ENCODE data around the gene AK8.
"Not testable (repeated sequence)": the region's sequence is repeated elsewhere in the genome, so short reads cannot be mapped to it uniquely, and the experiment has no call there.

The AK8 gene

DNA sequence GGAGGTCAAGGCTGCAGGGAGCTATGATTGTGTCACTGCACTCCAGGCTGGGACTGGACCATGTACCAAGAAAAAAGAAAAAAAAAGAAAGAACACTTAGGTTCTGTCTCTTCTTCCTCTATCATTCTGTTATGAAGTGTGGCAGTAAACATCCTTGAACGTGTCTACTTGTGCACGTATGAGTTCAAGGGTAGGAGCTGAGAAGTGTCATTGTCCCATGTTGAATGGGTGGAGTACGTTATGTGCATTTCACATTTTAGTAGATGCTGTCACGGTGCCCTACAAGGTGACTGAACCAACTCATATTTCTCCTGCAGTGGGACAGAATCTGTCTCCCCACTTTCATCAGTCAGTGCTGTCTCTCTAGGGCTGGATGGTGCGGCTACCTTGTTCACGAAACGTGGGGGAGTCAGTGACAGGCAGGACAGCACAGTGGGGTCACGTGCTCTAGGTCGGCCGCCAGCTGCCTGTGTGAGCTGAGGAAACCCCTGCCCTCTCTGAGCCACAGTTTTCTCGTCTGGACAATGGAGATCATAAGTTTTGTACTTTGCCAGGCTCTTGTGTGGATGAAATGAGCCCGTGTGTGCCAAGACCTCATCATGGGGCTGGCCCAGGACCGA is 160.6 kb downstream of the AK8 start:
- Histone ChIP-seq H3K4me3 (ENCODE audit: low read length) (no peak overlapping the region), H3K9ac (ENCODE audit: low read length) (no peak overlapping the region), H3K27me3 (ENCODE audit: control insufficient read depth, insufficient read depth, low read length) (peaks cover 8% of the 10 kb centered on the region)

DNA sequence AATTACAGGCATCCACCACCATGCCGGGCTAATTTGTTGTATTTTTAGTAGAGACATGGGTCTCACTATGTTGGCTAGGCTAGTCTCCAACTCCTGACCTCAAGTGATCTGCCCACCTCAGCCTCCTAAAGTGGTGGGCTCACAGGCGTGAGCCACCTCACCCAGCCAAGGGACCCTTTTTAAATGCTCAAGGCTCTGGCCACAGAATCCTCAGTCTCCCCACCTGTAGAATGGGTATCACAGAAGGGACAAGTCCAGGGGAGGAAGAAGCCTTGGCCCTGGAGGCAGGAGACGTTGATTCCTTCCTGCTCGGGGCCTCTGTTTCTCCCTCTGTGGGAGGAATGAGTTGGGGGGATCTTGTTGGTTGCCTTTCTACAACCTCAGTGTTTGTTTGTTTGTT is 162.1 kb downstream of the AK8 start:
- Histone ChIP-seq H3K9ac (ENCODE audit: low read length) (no peak overlapping the region), H3K27me3 (ENCODE audit: control insufficient read depth, insufficient read depth, low read length) (peaks cover 8% of the 10 kb centered on the region), H3K9me3 (ENCODE audit: control insufficient read depth, low read length) (no peaks in the 10 kb centered on the region), H3K4me1 (ENCODE audit: control insufficient read depth, insufficient read depth, low read length) (no peaks in the 10 kb centered on the region), H3K4me3 (ENCODE audit: low read length) (no peak overlapping the region), H3K36me3 (ENCODE audit: control insufficient read depth, insufficient read depth, low read length) (no peaks in the 10 kb centered on the region)

More for the DNA sequence above, 160.6 kb downstream of the AK8 start:
- Histone ChIP-seq H3K9me3 (ENCODE audit: control insufficient read depth, low read length) (no peaks in the 10 kb centered on the region), H3K36me3 (ENCODE audit: control insufficient read depth, insufficient read depth, low read length) (no peaks in the 10 kb centered on the region), H3K4me1 (ENCODE audit: control insufficient read depth, insufficient read depth, low read length) (no peaks in the 10 kb centered on the region)

DNA sequence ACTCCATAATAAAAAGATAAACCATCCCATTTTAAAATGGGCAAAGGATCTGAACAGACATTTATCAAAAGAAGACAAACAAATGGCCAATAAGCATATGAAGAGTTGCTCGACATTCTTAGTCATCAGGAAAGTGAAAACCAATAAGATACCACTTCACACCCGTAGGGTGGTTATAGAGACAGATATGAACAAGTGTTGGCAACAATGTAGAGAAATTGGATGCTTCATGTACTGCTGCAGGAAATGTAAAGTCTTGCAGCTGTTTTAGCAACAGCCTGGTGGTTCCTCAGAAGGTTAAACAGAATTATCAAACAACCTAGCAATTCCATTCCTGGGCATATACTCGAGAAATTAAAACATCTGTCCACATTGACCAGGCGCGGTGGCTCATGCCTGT is 165.3 kb downstream of the AK8 start:
- H3K4me3 ChIP-seq (ENCODE audit: low read length): no peak overlapping the region
- no peaks in the 10 kb centered on the region for H3K36me3 ChIP-seq (ENCODE audit: control insufficient read depth, insufficient read depth, low read length)
- peaks cover 8% of the 10 kb centered on the region for H3K27me3 ChIP-seq (ENCODE audit: control insufficient read depth, insufficient read depth, low read length)
- H3K4me1 ChIP-seq (ENCODE audit: control insufficient read depth, insufficient read depth, low read length): no peaks in the 10 kb centered on the region
- no peak overlapping the region for H3K9ac ChIP-seq (ENCODE audit: low read length)
- H3K9me3 ChIP-seq (ENCODE audit: control insufficient read depth, low read length): no peaks in the 10 kb centered on the region

DNA sequence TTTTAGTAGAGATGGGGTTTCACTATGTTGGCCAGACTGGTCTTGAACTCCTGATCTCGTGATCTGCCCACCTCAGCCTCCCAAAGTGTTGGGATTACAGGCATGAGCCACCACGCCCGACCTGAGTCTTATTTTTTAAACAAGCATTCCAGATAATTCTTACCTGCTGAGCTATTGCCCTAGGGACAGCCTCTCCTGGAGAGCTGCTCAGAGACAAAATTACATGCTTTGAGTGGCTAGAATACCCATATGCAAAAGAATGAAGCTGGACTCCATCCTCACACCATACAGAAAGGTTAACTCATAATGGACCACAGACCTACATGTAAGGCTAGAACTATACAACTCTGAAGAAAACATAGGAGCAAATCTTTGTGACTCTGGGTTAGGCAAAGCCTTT is 166.2 kb downstream of the AK8 start:
- Histone ChIP-seq H3K4me3 (ENCODE audit: low read length) (no peak overlapping the region), H3K9me3 (ENCODE audit: control insufficient read depth, low read length) (no peaks in the 10 kb centered on the region), H3K27me3 (ENCODE audit: control insufficient read depth, insufficient read depth, low read length) (peaks cover under 1% of the 10 kb centered on the region), H3K36me3 (ENCODE audit: control insufficient read depth, insufficient read depth, low read length) (no peaks in the 10 kb centered on the region), H3K9ac (ENCODE audit: low read length) (no peak overlapping the region), H3K4me1 (ENCODE audit: control insufficient read depth, insufficient read depth, low read length) (no peaks in the 10 kb centered on the region)

DNA sequence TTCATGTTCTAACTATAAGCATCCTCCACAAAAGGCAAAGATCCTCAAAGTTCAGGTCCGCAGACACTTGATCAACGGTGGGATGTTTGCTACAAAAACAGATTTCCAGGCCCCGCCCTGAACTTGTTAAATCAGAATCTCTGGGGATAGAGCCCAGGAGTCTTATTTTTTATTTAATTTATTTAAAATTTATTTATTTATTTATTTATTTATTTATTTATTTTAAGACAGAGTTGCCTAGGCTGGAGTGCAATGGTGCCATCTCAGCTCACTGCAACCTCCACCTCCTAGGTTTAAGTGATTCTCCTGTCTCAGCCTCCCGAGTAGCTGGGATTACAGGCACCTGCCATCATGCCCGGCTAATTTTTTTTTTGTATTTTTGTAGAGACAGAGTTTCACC is 166.9 kb downstream of the AK8 start:
- not testable (repeated sequence) for H3K36me3 ChIP-seq (ENCODE audit: control insufficient read depth, insufficient read depth, low read length); H3K9me3 ChIP-seq (ENCODE audit: control insufficient read depth, low read length); H3K4me1 ChIP-seq (ENCODE audit: control insufficient read depth, insufficient read depth, low read length); H3K27me3 ChIP-seq (ENCODE audit: control insufficient read depth, insufficient read depth, low read length); H3K9ac ChIP-seq (ENCODE audit: low read length); H3K4me3 ChIP-seq (ENCODE audit: low read length)

DNA sequence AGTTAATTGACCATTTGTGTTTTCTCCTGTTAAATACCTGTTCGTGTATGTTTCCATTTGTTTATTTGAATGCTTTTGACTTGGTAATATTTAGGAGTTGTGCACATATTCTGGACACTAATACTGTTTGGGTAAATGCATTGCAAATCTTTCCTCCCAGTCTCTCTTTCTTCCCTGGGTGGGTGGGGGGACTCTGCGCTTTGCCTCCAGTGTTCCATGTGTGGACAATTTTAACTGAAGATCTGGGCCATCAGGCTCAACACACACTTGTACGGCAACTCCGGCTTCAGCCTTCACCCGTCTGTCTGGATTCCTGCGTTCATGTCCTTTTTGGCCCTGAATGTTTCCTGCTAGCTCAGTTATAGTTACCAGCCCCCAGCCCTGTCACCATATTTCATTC is 167.8 kb downstream of the AK8 start:
- Histone ChIP-seq H3K4me3 (ENCODE audit: low read length) (no peak overlapping the region), H3K9ac (ENCODE audit: low read length) (no peak overlapping the region), H3K27me3 (ENCODE audit: control insufficient read depth, insufficient read depth, low read length) (no peaks in the 10 kb centered on the region), H3K4me1 (ENCODE audit: control insufficient read depth, insufficient read depth, low read length) (no peaks in the 10 kb centered on the region), H3K9me3 (ENCODE audit: control insufficient read depth, low read length) (no peaks in the 10 kb centered on the region), H3K36me3 (ENCODE audit: control insufficient read depth, insufficient read depth, low read length) (no peaks in the 10 kb centered on the region)

DNA sequence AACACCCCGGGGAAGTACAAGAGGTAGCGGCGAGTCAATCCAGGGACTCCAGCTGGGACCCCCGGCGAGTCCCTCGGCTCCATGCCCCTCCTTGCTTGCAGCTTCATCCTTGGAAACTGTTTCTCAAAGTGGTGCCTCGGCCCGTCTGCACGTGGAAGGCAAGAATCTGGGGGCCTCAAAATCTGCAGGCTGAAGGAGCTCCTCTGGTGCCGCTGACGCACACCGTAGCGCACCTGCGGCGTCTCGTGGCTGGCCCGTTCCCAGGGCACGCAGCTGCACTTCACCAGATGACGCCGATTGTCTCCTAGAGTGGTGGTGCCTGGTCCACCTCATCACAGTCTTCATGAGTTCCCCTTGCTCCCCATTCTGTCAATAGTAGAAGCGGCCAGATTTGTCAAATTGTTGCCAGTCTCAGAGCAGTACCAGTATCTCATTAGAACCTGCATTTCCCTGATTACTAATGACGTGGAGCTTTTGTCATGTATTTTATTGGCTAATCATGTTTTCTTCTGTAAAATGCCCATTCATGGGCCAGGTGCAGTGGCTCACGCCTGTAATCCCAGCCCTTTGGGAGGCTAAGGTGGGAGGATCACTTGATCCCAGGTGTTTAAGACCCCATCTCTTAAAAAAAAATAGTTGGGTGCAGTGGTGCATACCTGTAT is 169.2 kb downstream of the AK8 start:
- no peak overlapping the region for H3K9ac ChIP-seq (ENCODE audit: low read length)
- no peaks in the 10 kb centered on the region for H3K36me3 ChIP-seq (ENCODE audit: control insufficient read depth, insufficient read depth, low read length)
- H3K4me3 ChIP-seq (ENCODE audit: low read length): no peak overlapping the region
- no peaks in the 10 kb centered on the region for H3K4me1 ChIP-seq (ENCODE audit: control insufficient read depth, insufficient read depth, low read length)
- no peaks in the 10 kb centered on the region for H3K9me3 ChIP-seq (ENCODE audit: control insufficient read depth, low read length)
- H3K27me3 ChIP-seq (ENCODE audit: control insufficient read depth, insufficient read depth, low read length): no peaks in the 10 kb centered on the region

DNA sequence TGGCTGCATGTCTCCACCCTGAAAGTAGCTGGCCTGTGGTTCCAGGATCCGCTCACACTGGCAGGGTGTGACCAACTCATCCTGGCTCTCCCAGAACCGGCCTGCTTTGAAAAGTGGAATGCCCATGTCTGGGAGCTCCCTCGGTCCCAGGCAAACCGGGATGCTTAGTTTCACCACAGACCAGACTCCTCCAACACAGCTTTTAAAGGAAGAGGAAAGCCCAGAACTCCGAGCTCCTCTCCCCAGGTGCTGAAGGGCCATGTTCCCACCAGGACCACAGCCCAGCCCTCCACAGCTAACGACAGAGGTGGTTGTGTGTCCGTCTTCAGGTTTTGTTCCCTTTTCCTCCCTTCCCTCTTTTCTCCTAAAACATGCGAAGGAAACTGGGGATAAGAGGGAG is 169.8 kb downstream of the AK8 start:
- Histone ChIP-seq H3K27me3 (ENCODE audit: control insufficient read depth, insufficient read depth, low read length) (no peaks in the 10 kb centered on the region), H3K4me1 (ENCODE audit: control insufficient read depth, insufficient read depth, low read length) (peaks cover 7% of the 10 kb centered on the region), H3K36me3 (ENCODE audit: control insufficient read depth, insufficient read depth, low read length) (no peaks in the 10 kb centered on the region), H3K9me3 (ENCODE audit: control insufficient read depth, low read length) (no peaks in the 10 kb centered on the region), H3K4me3 (ENCODE audit: low read length) (no peak overlapping the region), H3K9ac (ENCODE audit: low read length) (no peak overlapping the region)

DNA sequence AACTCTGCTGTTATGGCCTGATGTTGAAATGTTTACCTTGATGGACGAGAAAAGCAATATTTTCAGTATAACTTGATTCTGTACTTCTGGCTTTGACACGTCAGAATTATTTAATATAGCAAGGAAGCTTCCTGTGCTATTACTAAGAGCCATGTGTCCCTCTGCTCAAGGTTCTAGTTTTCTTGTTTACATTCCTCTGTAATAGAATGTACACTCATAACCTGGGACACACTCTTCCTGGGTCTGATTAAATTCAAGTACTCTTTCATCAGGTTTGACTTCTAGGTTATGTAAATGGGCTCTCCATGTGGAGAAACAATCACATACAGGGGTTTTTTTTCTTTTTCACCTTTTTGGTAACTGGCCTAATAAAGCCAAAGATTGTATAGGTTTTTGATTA is 174.7 kb downstream of the AK8 start:
- H3K4me3 ChIP-seq (ENCODE audit: low read length): no peak overlapping the region
- H3K9me3 ChIP-seq (ENCODE audit: control insufficient read depth, low read length): no peaks in the 10 kb centered on the region
- no peaks in the 10 kb centered on the region for H3K27me3 ChIP-seq (ENCODE audit: control insufficient read depth, insufficient read depth, low read length)
- H3K4me1 ChIP-seq (ENCODE audit: control insufficient read depth, insufficient read depth, low read length): peaks cover 9% of the 10 kb centered on the region
- no peaks in the 10 kb centered on the region for H3K36me3 ChIP-seq (ENCODE audit: control insufficient read depth, insufficient read depth, low read length)
- no peak overlapping the region for H3K9ac ChIP-seq (ENCODE audit: low read length)

DNA sequence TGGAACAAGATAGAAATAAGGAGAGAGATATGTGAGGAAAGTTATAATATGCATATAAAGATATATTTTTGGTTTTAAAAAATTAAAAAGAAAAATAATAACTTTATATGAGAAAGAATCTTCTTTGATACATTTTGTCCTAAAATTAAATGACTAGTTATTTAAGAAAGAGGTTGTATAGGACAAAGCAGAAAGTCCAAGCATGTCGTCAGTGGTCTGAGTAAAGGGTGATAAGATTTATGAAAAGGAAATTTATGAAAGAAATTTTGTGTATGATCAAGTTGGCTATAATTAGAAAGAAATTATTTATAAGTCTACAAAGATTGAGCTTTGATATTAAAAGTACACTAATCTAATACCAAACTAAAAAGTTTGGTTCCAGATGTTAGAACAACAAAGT is 175.8 kb downstream of the AK8 start:
- peaks cover 9% of the 10 kb centered on the region for H3K4me1 ChIP-seq (ENCODE audit: control insufficient read depth, insufficient read depth, low read length)
- H3K9ac ChIP-seq (ENCODE audit: low read length): no peak overlapping the region
- no peaks in the 10 kb centered on the region for H3K9me3 ChIP-seq (ENCODE audit: control insufficient read depth, low read length)
- no peak overlapping the region for H3K4me3 ChIP-seq (ENCODE audit: low read length)
- H3K36me3 ChIP-seq (ENCODE audit: control insufficient read depth, insufficient read depth, low read length): no peaks in the 10 kb centered on the region
- no peaks in the 10 kb centered on the region for H3K27me3 ChIP-seq (ENCODE audit: control insufficient read depth, insufficient read depth, low read length)

DNA sequence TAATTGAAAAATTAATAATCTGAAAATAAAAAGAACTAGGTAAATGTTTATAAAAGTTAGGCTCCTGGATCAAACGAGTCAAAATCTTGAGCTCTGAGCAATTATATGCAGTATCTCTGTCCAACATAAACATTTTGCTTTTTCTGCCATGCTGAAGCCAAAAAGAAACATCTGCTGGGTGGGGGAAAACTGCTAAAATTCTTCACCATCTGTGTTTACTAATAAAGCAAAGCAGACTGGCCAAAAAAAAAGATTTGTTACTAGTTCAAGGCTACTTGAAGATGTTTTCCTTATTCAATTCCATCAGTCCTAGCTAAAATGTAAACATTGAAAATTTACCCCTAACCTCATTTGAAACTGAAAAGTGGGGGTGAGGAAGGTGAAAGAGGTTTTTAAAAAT is 178.1 kb downstream of the AK8 start:
- H3K27me3 ChIP-seq (ENCODE audit: control insufficient read depth, insufficient read depth, low read length): no peaks in the 10 kb centered on the region
- H3K4me3 ChIP-seq (ENCODE audit: low read length): no peak overlapping the region
- no peaks in the 10 kb centered on the region for H3K9me3 ChIP-seq (ENCODE audit: control insufficient read depth, low read length)
- peaks cover 9% of the 10 kb centered on the region for H3K4me1 ChIP-seq (ENCODE audit: control insufficient read depth, insufficient read depth, low read length)
- H3K9ac ChIP-seq (ENCODE audit: low read length): no peak overlapping the region
- H3K36me3 ChIP-seq (ENCODE audit: control insufficient read depth, insufficient read depth, low read length): no peaks in the 10 kb centered on the region

DNA sequence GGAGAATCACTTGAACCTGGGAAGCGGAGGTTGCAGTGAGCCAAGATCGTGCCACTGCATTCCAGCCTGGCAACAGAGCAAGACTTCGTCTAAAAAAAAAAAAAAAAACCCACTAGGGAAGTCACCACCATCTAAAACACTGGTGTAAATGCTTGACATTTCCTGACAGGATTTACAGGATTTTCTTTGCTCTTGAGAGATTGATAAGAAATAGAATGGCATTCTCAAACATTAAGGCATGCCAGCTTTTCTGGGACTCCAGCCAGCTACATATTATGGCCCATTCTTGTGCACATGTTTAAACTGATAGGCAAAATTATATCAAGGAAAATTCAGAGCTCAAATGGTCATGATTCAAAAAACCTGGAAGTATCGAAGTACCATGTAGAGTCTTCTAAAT is 179.1 kb downstream of the AK8 start:
- H3K27me3 ChIP-seq (ENCODE audit: control insufficient read depth, insufficient read depth, low read length): no peaks in the 10 kb centered on the region
- peaks cover 9% of the 10 kb centered on the region for H3K4me1 ChIP-seq (ENCODE audit: control insufficient read depth, insufficient read depth, low read length)

DNA sequence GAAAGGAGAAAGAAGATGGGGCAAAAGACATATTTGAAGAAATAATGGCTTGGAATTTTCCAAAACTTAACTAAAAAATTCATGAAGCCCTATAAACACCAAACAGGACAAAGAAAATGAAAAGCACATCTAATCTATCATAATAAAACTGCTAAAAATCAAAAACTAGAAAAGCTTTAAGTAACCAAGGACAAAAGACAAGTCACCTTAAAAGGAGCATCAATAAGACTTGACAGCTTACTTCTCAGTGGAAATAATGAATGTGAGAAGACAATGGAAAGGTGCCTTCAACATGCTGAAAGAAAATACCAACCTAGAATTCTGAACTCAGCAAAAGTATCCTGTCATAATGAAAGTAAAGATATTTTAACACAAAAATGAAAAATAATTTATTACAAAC is 180.9 kb downstream of the AK8 start:
- Histone ChIP-seq H3K9ac (ENCODE audit: low read length) (no peak overlapping the region), H3K4me3 (ENCODE audit: low read length) (no peak overlapping the region), H3K36me3 (ENCODE audit: control insufficient read depth, insufficient read depth, low read length) (no peaks in the 10 kb centered on the region), H3K9me3 (ENCODE audit: control insufficient read depth, low read length) (no peaks in the 10 kb centered on the region), H3K27me3 (ENCODE audit: control insufficient read depth, insufficient read depth, low read length) (no peaks in the 10 kb centered on the region), H3K4me1 (ENCODE audit: control insufficient read depth, insufficient read depth, low read length) (no peaks in the 10 kb centered on the region)

More for the DNA sequence above, 179.1 kb downstream of the AK8 start:
- no peaks in the 10 kb centered on the region for H3K36me3 ChIP-seq (ENCODE audit: control insufficient read depth, insufficient read depth, low read length)
- no peak overlapping the region for H3K4me3 ChIP-seq (ENCODE audit: low read length)
- no peak overlapping the region for H3K9ac ChIP-seq (ENCODE audit: low read length)
- no peaks in the 10 kb centered on the region for H3K9me3 ChIP-seq (ENCODE audit: control insufficient read depth, low read length)
